SK-N-SH (cell line): Measurements from ENCODE around the gene NR1H4.

ENCODE experiments used
- CHD2 ChIP-seq: fragments of 150-350 bp; IDR thresholded peaks from 2 replicates; pipeline ENCODE4 v1.6.1; 2018; ENCODE audit warnings: low read length; ENCODE audit not compliant: partially characterized antibody
- EP300 ChIP-seq, 2 experiments: IDR thresholded peaks; 2 replicates each; pipeline versions ENCODE4 v1.4.0 to v1.6.1; 2012; ENCODE audit warnings: borderline replicate concordance in 1 of 2, low read depth in 1 of 2, low read length in 1 of 2
- FOSL2 ChIP-seq: IDR thresholded peaks from 2 replicates; pipeline ENCODE4 v1.4.0; 2012; ENCODE audit warnings: low read depth, mild to moderate bottlenecking, moderate library complexity, borderline replicate concordance
- FOXM1 ChIP-seq: IDR thresholded peaks from 2 replicates; pipeline ENCODE4 v1.4.0; 2012; ENCODE audit warnings: low read depth, mild to moderate bottlenecking
- MXI1 ChIP-seq: IDR thresholded peaks from 2 replicates; pipeline ENCODE4 v1.6.1; 2012; ENCODE audit warnings: mild to moderate bottlenecking, low read depth, low read length, improper control_type of control experiment
- POLR2AphosphoS5 ChIP-seq: IDR thresholded peaks from 2 replicates; pipeline ENCODE4 v1.6.1; 2012; ENCODE audit warnings: low read depth, low read length
- RAD21 ChIP-seq: IDR thresholded peaks from 2 replicates; pipeline ENCODE4 v1.6.1; 2012; ENCODE audit warnings: mild to moderate bottlenecking, low read length
- RCOR1 ChIP-seq: fragments of 150-350 bp; IDR thresholded peaks from 2 replicates; pipeline ENCODE4 v1.6.1; 2017; ENCODE audit warnings: antibody characterized with exemption, low read length
- RFX5 ChIP-seq: IDR thresholded peaks from 2 replicates; pipeline ENCODE4 v1.6.1; 2012; ENCODE audit warnings: mild to moderate bottlenecking, improper control_type of control experiment, low read length
- SIN3A ChIP-seq: IDR thresholded peaks from 2 replicates; pipeline ENCODE4 v1.6.1; 2012; ENCODE audit warnings: low read depth, mild to moderate bottlenecking, low read length, moderate library complexity, borderline replicate concordance
- TAF1 ChIP-seq: IDR thresholded peaks from 2 replicates; pipeline ENCODE4 v1.6.1; 2012; ENCODE audit warnings: low read depth, mild to moderate bottlenecking, low read length, moderate library complexity, borderline replicate concordance
- TF ChIP-seq, protein P1 (sequence below): fragments of 200-600 bp; sonication (generic); IDR thresholded peaks from 2 replicates; pipeline ENCODE4 v1.6.1; 2017; ENCODE audit warnings: antibody characterized with exemption, mild to moderate bottlenecking, moderate library complexity
- TF ChIP-seq, protein P2 (sequence below): fragments of 150-350 bp; IDR thresholded peaks from 2 replicates; pipeline ENCODE4 v1.6.1; 2017; ENCODE audit warnings: antibody characterized with exemption, low read length, low read depth, borderline replicate concordance
- TF ChIP-seq, protein P3 (sequence below): IDR thresholded peaks from 2 replicates; pipeline ENCODE4 v1.4.0; 2012; ENCODE audit warnings: low read depth

DNA sequence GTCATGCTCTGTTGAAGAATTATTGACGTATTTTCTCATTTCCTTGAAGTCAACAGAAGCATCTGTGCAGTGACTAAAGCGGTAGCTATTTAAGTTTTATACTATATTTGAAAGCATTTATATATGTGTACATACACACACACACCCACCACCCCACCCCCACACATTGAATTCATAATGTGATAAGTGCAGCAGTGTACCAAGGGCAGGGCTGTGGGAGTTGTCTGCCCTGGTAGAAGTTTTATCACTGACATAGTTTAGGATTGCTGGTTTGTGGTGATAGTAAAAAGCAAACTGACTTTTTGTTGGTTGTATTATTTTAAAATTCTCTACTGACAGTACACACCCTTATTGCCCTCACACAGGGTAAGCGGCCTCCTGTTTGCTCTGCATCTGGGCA lies 138.9 kb downstream of the NR1H4 start:
- TF ChIP-seq, protein P1, sequence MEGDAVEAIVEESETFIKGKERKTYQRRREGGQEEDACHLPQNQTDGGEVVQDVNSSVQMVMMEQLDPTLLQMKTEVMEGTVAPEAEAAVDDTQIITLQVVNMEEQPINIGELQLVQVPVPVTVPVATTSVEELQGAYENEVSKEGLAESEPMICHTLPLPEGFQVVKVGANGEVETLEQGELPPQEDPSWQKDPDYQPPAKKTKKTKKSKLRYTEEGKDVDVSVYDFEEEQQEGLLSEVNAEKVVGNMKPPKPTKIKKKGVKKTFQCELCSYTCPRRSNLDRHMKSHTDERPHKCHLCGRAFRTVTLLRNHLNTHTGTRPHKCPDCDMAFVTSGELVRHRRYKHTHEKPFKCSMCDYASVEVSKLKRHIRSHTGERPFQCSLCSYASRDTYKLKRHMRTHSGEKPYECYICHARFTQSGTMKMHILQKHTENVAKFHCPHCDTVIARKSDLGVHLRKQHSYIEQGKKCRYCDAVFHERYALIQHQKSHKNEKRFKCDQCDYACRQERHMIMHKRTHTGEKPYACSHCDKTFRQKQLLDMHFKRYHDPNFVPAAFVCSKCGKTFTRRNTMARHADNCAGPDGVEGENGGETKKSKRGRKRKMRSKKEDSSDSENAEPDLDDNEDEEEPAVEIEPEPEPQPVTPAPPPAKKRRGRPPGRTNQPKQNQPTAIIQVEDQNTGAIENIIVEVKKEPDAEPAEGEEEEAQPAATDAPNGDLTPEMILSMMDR, result no peak
- no peak for TF ChIP-seq MXI1
- no peak for TF ChIP-seq POLR2AphosphoS5
- no peak for TF ChIP-seq RAD21
- TF ChIP-seq CHD2, result no peak
- TF ChIP-seq, protein P2, sequence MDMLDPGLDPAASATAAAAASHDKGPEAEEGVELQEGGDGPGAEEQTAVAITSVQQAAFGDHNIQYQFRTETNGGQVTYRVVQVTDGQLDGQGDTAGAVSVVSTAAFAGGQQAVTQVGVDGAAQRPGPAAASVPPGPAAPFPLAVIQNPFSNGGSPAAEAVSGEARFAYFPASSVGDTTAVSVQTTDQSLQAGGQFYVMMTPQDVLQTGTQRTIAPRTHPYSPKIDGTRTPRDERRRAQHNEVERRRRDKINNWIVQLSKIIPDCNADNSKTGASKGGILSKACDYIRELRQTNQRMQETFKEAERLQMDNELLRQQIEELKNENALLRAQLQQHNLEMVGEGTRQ, result no peak
- no peak for TF ChIP-seq TAF1
- TF ChIP-seq FOSL2, result no peak
- TF ChIP-seq EP300 (IDR thresholded peaks at IDR 0.05; ENCODE audit: borderline replicate concordance in 1 of 2, low read depth in 1 of 2, low read length in 1 of 2), result no peak
- no peak for TF ChIP-seq RFX5
- no peak for TF ChIP-seq RCOR1
- TF ChIP-seq, protein P3, sequence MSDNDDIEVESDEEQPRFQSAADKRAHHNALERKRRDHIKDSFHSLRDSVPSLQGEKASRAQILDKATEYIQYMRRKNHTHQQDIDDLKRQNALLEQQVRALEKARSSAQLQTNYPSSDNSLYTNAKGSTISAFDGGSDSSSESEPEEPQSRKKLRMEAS, result no peak
- no peak for TF ChIP-seq FOXM1
- TF ChIP-seq SIN3A, result no peak
